ENCODE data around the gene PDE6C.

Gene PDE6C

GRCh38 chr10:93707623-93708022, 95.3 kb downstream of the PDE6C start:
- DNase-seq: no peak

- no peak for DNase-seq
These were observed 98.1 kb downstream of the PDE6C start for GRCh38 chr10:93710333-93710909.

GRCh38 chr10:93711891-93712290, 99.6 kb downstream of the PDE6C start:
- DNase-seq: no peak

GRCh38 chr10:93712593-93712992, 100.3 kb downstream of the PDE6C start:
- DNase-seq: no peak

GRCh38 chr10:93715345-93715744, 103.0 kb downstream of the PDE6C start:
- DNase-seq: no peak
